ENCODE data around the gene ERGIC1. TPM values are rescaled to one million over a fixed set of nuclear protein-coding genes. Genes with fewer than 3 reads are reported as not detected.

The ERGIC1 gene
- total and polyA plus RNA-seq, 2 of the 13 experiments (the other 11 are each of a cell fraction or from before 2014, with no cell fraction given), result 78.5 to 184 TPM

GRCh38 chr5:172844577-172844838 lies 10.5 kb downstream of the ERGIC1 start:
- Histone ChIP-seq H2AFZ (ENCODE audit: low read length) (no peak overlapping the region), H3K4me2 (ENCODE audit: low read depth, low read length) (no peak overlapping the region), H3K27me3 (ENCODE audit: control insufficient read depth in 1 of 2, insufficient read depth in 2 of 2, low read length in 2 of 2) (no peaks in the 10 kb centered on the region), H4K20me1 (ENCODE audit: insufficient read depth, low read length) (peaks cover 20% of the 10 kb centered on the region), H3K79me2 (ENCODE audit: insufficient read depth, low read length) (peaks cover 90% of the 10 kb centered on the region), H3K27ac (ENCODE audit: extremely low read length, insufficient read depth, low read length) (no peak overlapping the region), H3K36me3 (replicated peaks in 1 of 2; ENCODE audit: control insufficient read depth in 1 of 2, insufficient read depth in 2 of 2, low read length in 2 of 2) (peaks cover 9 to 16% of the 10 kb centered on the region in 2 experiments; a peak in 4 of 5 replicates), H3K9ac (ENCODE audit: insufficient read depth, low read depth, low read length) (no peak overlapping the region), H3K4me1 (ENCODE audit: insufficient read depth, low read length) (peaks cover 60% of the 10 kb centered on the region), H3K4me3 (replicated peaks in 1 of 3; ENCODE audit: insufficient read depth in 1 of 3, low read depth in 2 of 3, low read length in 3 of 3) (no peak overlapping the region), H3K9me3 (ENCODE audit: low read length) (no peaks in the 10 kb centered on the region)
- in situ Hi-C loops (cut with HindIII; ENCODE audit: extremely low pct_ligation_motif_present, low pct_unique_long_range_greater_than_20kb) (no loop called here), intact Hi-C loops (cut with micrococcal nuclease; ENCODE audit: unreplicated experiment) (no loop called here)
- no peak for FAIRE-seq
- 100% methylated on average over 1 of the region's 2 CpGs for WGBS (ENCODE audit: low lambda C conversion rate)
- no peak for DNase-seq (ENCODE audit: low spot score)
- no peak for ATAC-seq
- POLR2A ChIA-PET, result interaction anchor here (1.4 to 1.6 kb wide), 2 partner anchors 14 to 17 kb away, joined by 3 to 12 read pairs; no protein-coding TSS in a partner anchor
- CTCF ChIA-PET (ENCODE audit: low intra/inter-chr PET ratio, low total read pairs), result no interaction called here
- TF ChIP-seq RAD51 (IDR thresholded peaks at IDR 0.05; ENCODE audit: borderline replicate concordance) (no peak), ZBTB39 (CRISPR knock-in tag; IDR thresholded peaks at IDR 0.05) (no peak), SNAPC2 (CRISPR knock-in tag; IDR thresholded peaks at IDR 0.05) (no peak), ZNF572 (CRISPR knock-in tag; IDR thresholded peaks at IDR 0.05) (no peak), ZNF317 (CRISPR knock-in tag; IDR thresholded peaks at IDR 0.05) (no peak), NONO (IDR thresholded peaks at IDR 0.05) (no peak), NONO (CRISPR knock-in tag; conservative IDR thresholded peaks at IDR 0.05) (no peak), ZNF580 (CRISPR knock-in tag; IDR thresholded peaks at IDR 0.05; ENCODE audit: borderline replicate concordance, low read depth) (no peak), FOSL2 (CRISPR knock-in tag; IDR thresholded peaks at IDR 0.05) (no peak), ZNF878 (CRISPR knock-in tag; IDR thresholded peaks at IDR 0.05) (no peak), SP2 (CRISPR knock-in tag; IDR thresholded peaks at IDR 0.05) (no peak), ZBED4 (CRISPR knock-in tag; IDR thresholded peaks at IDR 0.05; ENCODE audit: borderline replicate concordance) (no peak), ZNF33A (CRISPR knock-in tag; IDR thresholded peaks at IDR 0.05; ENCODE audit: borderline replicate concordance) (no peak), SP140L (CRISPR knock-in tag; IDR thresholded peaks at IDR 0.05; ENCODE audit: borderline replicate concordance) (no peak), SUZ12 (IDR thresholded peaks at IDR 0.05; ENCODE audit: low read depth, low read length) (no peak), REST (IDR thresholded peaks at IDR 0.05; ENCODE audit: borderline replicate concordance in 1 of 2, low read depth in 1 of 2, low read length in 2 of 2) (no peak)
- BruUV-seq (replicated peaks), result no TSS peak
